NCI-H460 (cell line): ENCODE measurements around the gene ARHGEF40. TPM values are rescaled to one million over a fixed set of nuclear protein-coding genes. Genes with fewer than 3 reads are reported as not detected.
A peak's percentile ranks its signal among the peaks of the same experiment; 100 is the strongest.
"Not testable (repeated sequence)": the region's sequence is repeated elsewhere in the genome, so short reads cannot be mapped to it uniquely, and the experiment has no call there.

Experiments
- DNase-seq: peaks from one replicate; pipeline ENCODE4 v3.0.0-alpha.2; 2016; ENCODE audit warnings: low read depth; ENCODE audit errors: extremely low read depth
- total RNA-seq: library from RNA; depleted of rRNA; stranded (reverse); fragments of >200 nt; shearing (Covaris generic); gene quantifications from 2 replicates; pipeline ENCODE4 v1.2.3, GENCODE V29; 2014

ARHGEF40 gene
- total RNA-seq, 1 experiment from 2014 or later = 10.7 TPM

GRCh38 chr14:21039585-21040369, 30.3 kb upstream of the ARHGEF40 start:
- peak; percentile 64 for DNase-seq

GRCh38 chr14:21040370-21040925, 29.7 kb upstream of the ARHGEF40 start:
- no peak for DNase-seq

- DNase-seq = not testable (repeated sequence)
Observed at GRCh38 chr14:21040941-21041340, 29.2 kb upstream of the ARHGEF40 start.

GRCh38 chr14:21041676-21042433, 28.2 kb upstream of the ARHGEF40 start, which contains the start of gene RNASE7:
Gene RNASE7 (plus strand): TSS chr14:21042362. CDS start chr14:21042993, 631 bp downstream.
- DNase-seq = no peak

DNA sequence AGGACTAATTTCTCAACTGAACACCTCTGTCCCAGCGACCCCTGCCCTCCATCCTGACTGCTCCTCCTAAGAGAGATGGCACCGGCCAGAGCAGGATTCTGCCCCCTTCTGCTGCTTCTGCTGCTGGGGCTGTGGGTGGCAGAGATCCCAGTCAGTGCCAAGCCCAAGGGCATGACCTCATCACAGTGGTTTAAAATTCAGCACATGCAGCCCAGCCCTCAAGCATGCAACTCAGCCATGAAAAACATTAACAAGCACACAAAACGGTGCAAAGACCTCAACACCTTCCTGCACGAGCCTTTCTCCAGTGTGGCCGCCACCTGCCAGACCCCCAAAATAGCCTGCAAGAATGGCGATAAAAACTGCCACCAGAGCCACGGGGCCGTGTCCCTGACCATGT, 27.2 kb upstream of the ARHGEF40 start:
- no peak for DNase-seq

DNA sequence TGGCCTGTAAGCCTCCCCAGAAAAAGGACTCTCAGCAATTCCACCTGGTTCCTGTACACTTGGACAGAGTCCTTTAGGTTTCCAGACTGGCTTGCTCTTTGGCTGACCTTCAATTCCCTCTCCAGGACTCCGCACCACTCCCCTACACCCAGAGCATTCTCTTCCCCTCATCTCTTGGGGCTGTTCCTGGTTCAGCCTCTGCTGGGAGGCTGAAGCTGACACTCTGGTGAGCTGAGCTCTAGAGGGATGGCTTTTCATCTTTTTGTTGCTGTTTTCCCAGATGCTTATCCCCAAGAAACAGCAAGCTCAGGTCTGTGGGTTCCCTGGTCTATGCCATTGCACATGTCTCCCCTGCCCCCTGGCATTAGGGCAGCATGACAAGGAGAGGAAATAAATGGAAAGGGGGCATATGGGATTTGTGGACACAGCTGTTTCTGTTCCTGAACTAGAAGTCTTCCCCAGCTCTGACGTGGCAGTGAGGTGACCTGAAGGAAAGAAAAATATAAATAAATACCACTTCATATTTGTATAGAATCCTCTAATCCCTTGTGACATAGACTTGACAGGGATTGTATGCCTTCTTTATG, 26.6 kb upstream of the ARHGEF40 start:
- DNase-seq = no peak

GRCh38 chr14:21043974-21044618, 26.0 kb upstream of the ARHGEF40 start:
- DNase-seq = no peak

GRCh38 chr14:21047378-21047781, 22.7 kb upstream of the ARHGEF40 start:
- DNase-seq = no peak

GRCh38 chr14:21048638-21049037, 21.5 kb upstream of the ARHGEF40 start:
- no peak for DNase-seq

GRCh38 chr14:21049271-21049673, 20.8 kb upstream of the ARHGEF40 start:
- no peak for DNase-seq

DNA sequence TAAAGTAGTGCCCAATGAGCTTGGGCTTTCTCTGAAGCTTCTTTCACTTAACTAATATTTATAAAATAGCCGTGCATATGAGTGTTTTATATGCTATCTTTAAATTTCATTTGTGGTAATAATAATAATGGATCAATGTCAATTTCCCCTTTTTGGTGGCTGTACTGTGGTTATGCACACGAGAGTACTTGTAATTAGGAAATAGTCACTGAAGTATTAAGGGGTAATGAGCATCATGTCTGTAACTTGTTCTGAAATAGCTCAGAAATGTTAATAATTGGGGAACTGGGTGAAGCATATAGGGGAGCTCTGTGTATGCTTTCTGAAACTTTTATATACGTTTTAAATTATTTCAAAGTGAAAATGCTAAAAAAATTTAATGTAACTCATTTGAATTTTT, 19.5 kb upstream of the ARHGEF40 start:
- no peak for DNase-seq

DNA sequence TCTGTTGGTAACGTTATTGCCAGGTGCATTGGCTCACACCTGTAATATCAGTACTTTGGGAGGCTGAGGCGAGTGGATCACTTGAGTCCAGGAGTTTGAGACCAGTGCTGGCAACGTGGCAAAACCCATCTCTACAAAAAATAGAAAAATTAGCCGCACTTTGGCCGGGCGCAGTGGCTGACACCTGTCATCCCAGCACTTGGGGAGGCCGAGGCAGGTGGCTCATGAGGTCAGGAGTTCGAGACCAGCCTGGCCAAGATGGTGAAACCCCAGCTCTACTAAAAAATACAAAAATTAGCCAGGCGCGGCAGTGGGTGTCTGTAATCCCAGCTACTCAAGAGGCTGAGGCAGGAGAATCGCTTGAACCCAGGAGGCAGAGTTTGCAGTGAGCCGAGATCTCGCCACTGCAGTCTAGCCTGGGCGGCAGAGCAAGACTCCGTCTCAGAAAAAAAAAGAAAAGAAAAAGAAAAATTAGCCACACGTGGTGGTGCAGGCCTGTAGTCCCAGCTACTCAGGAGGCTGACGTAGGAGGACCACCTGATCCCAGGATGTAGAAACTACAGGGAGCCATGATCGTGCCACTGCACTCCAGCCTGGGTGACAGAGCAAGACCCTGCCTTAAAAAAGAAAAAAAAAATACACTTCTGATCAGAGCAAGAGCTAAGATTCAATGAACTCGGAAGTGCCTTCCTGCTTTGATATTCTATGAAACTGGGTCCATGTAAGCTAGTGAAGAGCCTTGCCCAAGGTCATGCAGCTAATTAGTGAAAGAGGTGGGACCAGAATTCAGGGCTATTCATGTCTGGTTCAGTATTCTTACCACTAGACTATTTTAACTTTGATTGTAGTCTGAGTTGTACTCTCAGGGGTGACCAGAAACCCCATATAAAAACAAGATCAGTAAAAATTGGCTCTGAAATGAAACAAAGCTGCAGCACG, 16.7 kb upstream of the ARHGEF40 start:
- no peak for DNase-seq

DNA sequence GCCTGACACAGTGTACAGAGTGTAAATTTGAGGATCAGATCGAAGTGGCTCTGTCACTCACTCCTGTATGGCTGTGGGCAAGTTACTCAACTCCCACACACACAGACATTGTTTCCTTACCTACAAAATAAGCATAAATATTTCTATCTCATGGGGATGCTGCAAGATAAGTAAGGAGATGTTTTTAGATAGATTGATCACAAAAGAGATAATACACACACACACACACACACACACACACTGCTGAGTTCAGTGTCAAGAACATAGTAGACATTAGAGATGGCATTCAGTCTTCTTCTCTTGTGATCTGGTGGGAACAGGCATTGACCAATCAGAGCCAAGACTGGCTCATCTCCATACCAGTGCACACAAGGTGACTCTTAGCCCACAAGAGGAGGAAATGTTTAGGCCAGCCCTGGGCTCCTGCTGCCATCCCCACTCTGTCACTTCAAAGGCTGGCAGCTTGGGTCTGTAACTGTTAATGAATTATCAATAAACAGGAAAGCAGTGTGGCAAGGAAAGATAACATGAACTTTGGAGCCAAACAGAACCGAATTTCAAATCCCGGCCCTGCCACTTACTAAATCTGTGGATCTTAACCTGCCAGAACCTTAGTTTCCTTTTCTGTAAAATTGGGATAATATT, 15.9 kb upstream of the ARHGEF40 start:
- no peak for DNase-seq

DNA sequence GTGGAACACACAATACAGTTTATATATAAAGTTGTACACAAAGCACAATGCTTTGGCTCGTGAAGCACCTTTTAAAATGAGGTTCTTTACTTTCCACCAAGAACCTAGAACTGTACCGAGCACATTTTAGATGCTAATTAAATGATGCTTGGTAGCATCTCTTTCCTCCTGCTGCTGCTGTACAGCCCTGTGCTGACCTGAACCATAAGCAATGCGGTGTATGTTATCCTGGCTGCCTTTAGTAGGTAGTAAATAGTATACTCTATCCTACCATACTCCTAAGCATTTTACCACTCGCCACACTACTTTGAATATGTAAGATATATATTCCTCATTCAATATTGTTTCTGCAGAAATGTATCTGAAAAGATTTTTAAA, 15.3 kb upstream of the ARHGEF40 start:
- no peak for DNase-seq

GRCh38 chr14:21055432-21056117, 14.5 kb upstream of the ARHGEF40 start:
- no peak for DNase-seq

DNA sequence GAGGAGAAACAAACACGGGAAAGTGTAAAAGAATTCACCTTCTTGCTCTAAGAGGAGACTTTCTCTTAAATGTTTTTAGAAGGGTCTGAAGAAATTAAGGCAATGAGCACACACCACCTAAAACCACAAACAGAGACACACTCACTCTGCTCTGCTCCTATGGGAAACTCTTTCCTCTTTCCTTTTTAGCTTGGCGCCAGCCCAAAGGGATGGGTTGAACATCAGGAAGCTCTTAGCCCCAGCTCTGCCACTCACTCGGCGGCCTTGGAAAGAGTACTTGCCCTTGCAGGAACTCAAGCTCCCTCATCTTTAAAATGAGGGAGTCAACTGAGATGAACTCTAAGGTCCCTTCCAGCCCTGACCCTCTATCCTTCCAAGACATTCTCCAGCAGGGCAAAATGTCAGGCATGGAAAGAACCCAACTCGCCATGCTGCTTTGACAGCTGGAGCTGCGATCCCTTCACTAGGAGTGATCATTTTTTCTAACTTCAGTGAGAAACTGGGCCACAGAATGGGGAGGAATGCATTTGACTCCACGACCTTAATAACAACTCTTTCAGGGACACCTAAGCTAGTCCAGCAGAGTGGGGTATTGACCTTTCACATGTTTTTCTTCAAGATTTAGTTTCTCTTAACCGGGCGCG, 13.5 kb upstream of the ARHGEF40 start:
- no peak for DNase-seq

GRCh38 chr14:21057803-21058675, 12.1 kb upstream of the ARHGEF40 start, which contains the start of gene RNASE8:
Gene RNASE8 (plus strand): TSS chr14:21057822. CDS start chr14:21057893, 71 bp downstream.
- DNase-seq = no peak
